ACHN (cell line): ENCODE measurements around the gene SPOP.

Experiments used
- DNase-seq: peaks from one replicate; pipeline ENCODE4 v3.0.0-alpha.2; 2015
- in situ Hi-C: cut with HindIII; loops from 2 replicates; pipeline ENCODE4 v1.10.0; 2017; ENCODE audit warnings: low sequenced_read_pairs, low pct_ligation_motif_present, low pct_unique_long_range_greater_than_20kb

SPOP gene

DNA sequence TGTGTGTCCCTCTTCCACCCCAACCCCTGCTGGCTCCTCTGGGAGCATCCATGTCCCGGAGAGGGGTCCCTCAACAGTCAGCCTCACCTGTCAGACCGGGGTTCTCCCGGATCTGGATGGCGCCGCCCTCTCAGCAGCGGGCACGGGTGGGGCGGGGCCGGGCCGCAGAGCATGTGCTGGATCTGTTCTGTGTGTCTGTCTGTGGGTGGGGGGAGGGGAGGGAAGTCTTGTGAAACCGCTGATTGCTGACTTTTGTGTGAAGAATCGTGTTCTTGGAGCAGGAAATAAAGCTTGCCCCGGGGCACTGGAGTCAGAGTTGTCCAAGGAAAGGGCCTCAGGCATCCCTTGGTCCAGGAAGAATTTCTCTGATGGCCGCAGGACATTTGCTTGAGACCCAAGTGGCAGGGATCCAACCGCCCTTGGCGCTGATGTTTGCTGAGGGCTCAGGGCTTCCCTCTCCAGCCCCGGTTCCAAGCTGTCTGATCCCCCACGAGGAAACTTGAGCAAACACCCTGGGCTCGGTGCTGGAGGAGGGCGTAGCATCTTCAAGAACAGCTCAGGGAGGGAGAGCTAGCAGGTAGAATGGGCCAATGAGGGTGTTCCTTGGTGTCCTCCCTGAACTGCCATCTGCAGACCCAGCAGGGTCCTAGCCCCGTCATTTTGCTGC is 97.7 kb downstream of the SPOP start:
- in situ Hi-C loops = no loop called here
- no peak for DNase-seq

DNA sequence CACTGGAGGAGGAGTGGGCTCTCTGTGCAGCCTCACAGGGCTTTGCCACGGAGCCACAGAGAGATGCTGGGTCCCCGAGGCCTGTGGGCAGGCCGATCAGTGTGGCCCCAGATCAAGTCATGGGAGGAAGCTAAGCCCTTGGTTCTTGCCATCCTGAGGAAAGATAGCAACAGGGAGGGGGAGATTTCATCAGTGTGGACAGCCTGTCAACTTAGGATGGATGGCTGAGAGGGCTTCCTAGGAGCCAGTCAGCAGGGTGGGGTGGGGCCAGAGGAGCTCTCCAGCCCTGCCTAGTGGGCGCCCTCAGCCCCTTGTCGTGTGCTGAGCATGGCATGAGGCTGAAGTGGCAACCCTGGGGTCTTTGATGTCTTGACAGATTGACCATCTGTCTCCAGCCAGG is 98.4 kb downstream of the SPOP start:
- DNase-seq = no peak
- in situ Hi-C loops = no loop called here

DNA sequence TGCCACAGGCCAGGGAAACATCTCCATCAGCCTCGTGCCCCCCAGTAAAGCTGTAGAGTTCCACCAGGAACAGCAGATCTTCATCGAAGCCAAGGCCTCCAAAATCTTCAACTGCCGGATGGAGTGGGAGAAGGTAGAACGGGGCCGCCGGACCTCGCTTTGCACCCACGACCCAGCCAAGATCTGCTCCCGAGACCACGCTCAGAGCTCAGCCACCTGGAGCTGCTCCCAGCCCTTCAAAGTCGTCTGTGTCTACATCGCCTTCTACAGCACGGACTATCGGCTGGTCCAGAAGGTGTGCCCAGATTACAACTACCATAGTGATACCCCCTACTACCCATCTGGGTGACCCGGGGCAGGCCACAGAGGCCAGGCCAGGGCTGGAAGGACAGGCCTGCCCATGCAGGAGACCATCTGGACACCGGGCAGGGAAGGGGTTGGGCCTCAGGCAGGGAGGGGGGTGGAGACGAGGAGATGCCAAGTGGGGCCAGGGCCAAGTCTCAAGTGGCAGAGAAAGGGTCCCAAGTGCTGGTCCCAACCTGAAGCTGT is 98.9 kb downstream of the SPOP start:
- no peak for DNase-seq
- in situ Hi-C loops = no loop called here

- no peak for DNase-seq
- in situ Hi-C loops = no loop called here
These were observed 99.5 kb downstream of the SPOP start for GRCh38 chr17:49578414-49578813.

GRCh38 chr17:49577963-49578362 is 99.9 kb downstream of the SPOP start:
- in situ Hi-C loops = no loop called here
- no peak for DNase-seq

- in situ Hi-C loops = no loop called here
- no peak for DNase-seq
These were observed 100.3 kb downstream of the SPOP start for GRCh38 chr17:49577650-49577934.

GRCh38 chr17:49576917-49577649 is 100.8 kb downstream of the SPOP start:
- in situ Hi-C loops = no loop called here
- no peak for DNase-seq

DNA sequence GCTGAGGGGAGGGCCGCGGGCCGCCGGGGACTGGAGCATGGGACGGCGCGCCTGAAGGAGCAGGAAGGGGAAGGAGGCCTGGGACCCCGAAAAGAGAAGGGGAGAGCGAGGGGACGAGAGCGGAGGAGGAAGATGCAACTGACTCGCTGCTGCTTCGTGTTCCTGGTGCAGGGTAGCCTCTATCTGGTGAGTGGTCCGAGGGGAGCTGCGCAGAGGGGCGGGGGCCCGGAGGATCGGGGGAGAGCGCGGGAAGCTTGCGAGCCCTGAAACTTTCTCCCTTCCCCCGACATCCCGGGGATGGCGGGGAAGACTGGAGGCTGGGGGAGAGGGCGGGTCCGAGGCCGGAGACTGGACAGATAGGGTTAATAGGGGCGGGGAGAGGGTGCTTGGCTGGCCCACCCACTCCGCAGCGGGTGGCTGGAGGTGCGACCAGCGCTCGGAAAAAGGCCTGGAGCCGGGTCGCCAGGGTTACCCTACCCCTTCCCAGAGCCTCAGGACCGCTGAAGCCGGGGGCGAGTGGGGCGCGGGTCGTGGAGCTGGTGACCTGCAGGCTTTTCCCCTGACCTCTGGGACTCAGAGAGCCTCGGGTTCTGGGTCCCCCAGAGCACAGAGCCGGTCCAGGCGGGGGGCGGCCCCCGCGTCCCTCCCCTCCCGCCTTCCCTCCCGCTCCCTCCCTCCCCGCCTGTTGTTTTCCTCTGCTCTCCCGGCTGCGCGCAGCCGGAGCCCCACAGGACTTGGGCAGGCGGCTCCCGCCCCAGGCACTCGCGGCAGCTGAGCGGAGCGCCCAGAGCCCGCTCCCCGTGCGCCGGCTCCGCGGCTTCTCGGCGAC is 101.6 kb downstream of the SPOP start:
- peak; percentile 40 for DNase-seq
- in situ Hi-C loops = no loop called here

DNA sequence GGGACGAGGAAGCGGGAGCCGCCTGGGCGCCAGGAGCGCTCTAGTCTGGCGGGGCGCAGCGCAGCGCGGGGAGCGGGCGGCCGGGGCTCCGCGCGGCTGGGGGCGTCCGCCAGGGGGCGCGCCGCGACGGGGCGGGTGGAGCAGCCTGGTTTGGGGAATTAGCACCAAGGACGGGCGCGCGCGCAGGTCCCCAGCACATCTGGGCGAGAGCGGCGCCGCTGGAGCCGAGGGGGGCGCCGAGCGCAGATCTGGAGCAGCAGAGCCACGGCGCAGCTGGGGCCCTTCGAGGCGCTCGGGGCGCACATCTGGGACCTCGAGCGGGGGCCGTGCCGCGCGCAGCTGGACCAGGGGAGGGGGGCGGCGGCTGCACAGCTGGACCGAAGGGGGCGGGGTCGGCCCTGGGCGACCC is 102.2 kb downstream of the SPOP start, which contains the start of gene NXPH3:
TSS of gene NXPH3 (plus strand) at position 193 of the 409 bp plus-strand sequence. CDS start 349 bp downstream, outside the sequence.
- DNase-seq = peak; percentile 51
- in situ Hi-C loops = no loop called here

DNA sequence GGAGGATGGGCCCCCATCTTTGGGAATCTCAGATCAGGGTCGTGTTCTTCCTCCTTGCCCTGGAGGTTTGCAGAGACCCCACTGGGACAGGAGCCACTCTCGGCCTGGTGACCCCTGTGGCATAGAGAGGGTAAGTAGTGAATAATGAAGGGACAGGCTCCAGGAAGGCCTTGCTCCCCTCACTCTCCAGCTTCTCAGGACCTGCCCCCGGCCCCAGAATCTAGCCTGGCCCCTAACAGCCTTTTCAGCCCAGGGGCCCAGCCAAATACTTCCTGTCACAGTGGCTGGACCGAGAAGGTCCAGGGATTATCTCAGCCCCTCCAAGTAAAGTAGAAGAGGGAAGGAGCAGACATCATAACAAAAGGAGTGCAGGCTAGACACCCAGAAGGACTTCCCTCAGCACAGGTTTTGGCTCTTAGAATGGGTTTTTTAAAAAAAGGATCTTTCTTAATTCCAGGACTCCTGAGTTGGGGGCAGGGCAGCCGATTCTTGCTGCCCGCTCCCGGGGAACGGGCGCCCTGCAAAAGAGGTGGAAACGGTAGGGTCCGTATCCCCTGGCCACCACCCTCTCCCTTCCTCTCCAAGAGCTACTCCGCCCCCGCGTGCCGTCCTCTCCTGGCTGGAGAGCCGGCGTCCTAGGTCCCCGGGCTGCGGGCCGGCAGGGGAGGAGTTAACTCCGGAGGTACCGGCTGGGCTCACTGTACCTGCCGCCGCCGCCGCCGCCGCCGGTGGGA is 102.8 kb downstream of the SPOP start:
- no peak for DNase-seq
- in situ Hi-C loops = no loop called here

GRCh38 chr17:49574323-49574781 is 103.5 kb downstream of the SPOP start:
- DNase-seq = no peak
- in situ Hi-C loops = no loop called here

GRCh38 chr17:49573510-49574322 is 104.2 kb downstream of the SPOP start:
- DNase-seq = no peak
- in situ Hi-C loops = no loop called here

GRCh38 chr17:49572806-49573420 is 105.0 kb downstream of the SPOP start:
- no peak for DNase-seq
- in situ Hi-C loops = no loop called here

GRCh38 chr17:49572226-49572625 is 105.7 kb downstream of the SPOP start:
- in situ Hi-C loops = no loop called here
- no peak for DNase-seq

DNA sequence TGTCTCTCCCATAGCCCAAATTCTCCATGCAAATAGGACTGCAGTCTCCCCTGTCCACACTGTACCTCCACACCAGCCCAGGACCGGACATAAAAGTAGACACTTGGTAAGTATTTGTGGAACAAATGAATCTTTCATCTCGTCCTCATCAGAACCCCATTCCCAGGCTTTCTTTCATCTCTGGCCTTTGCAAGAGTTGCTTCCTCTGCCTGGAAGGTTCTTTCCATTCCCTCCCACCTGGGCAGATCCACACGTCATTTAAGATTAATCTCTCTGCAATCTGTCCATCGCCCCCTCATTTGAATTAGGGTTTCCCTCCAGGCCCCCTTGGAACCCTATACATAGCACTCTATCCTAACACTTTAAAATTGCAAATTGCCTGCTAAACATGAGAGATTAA is 106.1 kb downstream of the SPOP start:
- in situ Hi-C loops = no loop called here
- DNase-seq = no peak

DNA sequence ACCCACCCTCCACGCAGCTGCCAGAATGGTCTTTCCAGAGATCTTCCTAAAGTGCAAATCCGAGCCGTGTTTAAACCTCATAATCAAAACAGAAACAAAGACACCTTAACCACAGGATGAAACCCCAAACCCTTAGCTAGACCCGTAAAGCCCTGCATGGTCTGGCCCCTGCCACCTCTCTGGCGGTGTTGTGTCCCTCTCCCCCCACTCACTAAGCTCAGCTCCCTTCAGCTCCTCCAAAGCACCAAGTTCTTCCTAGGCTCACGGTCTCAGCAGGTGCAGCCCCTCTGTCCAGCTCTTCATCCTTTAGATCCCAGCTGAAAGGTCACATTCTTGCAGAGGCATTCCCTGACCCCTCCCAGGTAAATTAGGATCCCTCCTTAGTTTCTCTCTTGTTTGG is 106.6 kb downstream of the SPOP start:
- no peak for DNase-seq
- in situ Hi-C loops = no loop called here

DNA sequence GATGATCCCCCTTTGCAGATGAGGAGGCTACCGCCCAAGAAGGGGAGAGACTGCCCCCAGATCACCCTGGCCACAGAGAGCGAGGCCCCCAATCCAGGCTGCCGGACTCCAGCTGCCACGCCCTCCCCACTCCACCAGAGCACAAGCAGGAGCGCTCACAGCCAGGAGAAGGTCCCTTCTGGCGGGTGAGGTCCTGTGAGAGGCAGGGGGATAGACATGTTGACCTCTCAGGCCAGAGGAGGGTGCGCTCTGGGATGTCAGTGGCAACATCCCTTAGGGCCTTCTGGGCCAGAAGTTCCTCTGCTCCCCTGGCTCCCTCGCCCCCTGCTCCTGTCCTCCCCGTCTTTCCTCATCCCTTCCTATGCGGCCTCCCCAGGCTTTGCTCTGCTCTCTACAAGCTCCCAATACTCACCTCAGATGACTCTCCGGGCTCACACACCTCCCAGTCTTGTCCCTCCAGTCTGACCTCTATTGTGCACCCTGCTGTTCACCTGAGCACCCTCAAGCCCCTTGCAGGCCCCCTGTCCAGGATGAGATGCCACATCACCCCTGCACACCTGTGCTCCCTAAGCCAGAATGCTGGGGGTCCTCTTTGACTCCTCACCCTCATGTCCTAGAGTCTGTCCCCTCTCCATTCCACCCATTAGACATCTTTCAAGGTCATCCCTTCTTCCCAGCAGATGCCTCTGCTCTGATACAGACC is 107.2 kb downstream of the SPOP start:
- no peak for DNase-seq
- in situ Hi-C loops = no loop called here
